HG03460 (cell line): ENCODE results near the gene NACAD.
"Not testable (repeated sequence)": the region's sequence is repeated elsewhere in the genome, so short reads cannot be mapped to it uniquely, and the experiment has no call there.

Experiments used
- ATAC-seq: cut with Tn5 transposase; IDR thresholded peaks from one replicate; pipeline ENCODE4 v1.9.1; 2021; ENCODE audit not compliant: unreplicated experiment

NACAD gene

GRCh38 chr7:45055594-45056219, 33.1 kb downstream of the NACAD start:
- ATAC-seq = no peak

- no peak for ATAC-seq
Observed at GRCh38 chr7:45055016-45055415, 33.8 kb downstream of the NACAD start.

GRCh38 chr7:45054442-45054841, 34.3 kb downstream of the NACAD start:
- no peak for ATAC-seq

- no peak for ATAC-seq
Observed at GRCh38 chr7:45053941-45054340, 34.8 kb downstream of the NACAD start.

GRCh38 chr7:45053401-45053800, 35.4 kb downstream of the NACAD start:
- ATAC-seq = no peak

GRCh38 chr7:45052011-45052410, 36.8 kb downstream of the NACAD start:
- ATAC-seq = no peak

GRCh38 chr7:45050198-45050597, 38.6 kb downstream of the NACAD start:
- no peak for ATAC-seq

- ATAC-seq = no peak
Observed at GRCh38 chr7:45048748-45049147, 40.0 kb downstream of the NACAD start.

GRCh38 chr7:45044338-45044737, 44.4 kb downstream of the NACAD start:
- no peak for ATAC-seq

GRCh38 chr7:45039106-45039505, 49.7 kb downstream of the NACAD start:
- no peak for ATAC-seq

GRCh38 chr7:45037876-45038275, 50.9 kb downstream of the NACAD start:
- no peak for ATAC-seq

- no peak for ATAC-seq
Observed at GRCh38 chr7:45036796-45037195, 52.0 kb downstream of the NACAD start.

GRCh38 chr7:45036317-45036716, 52.5 kb downstream of the NACAD start:
- ATAC-seq = no peak

GRCh38 chr7:45035893-45036292, 52.9 kb downstream of the NACAD start:
- no peak for ATAC-seq

GRCh38 chr7:45035371-45035770, 53.4 kb downstream of the NACAD start:
- ATAC-seq = no peak

- ATAC-seq = not testable (repeated sequence)
Observed at GRCh38 chr7:45034710-45035109, 54.1 kb downstream of the NACAD start.

- no peak for ATAC-seq
Observed at GRCh38 chr7:45033931-45034290, 54.9 kb downstream of the NACAD start.

- ATAC-seq = no peak
Observed at GRCh38 chr7:45033261-45033930, 55.4 kb downstream of the NACAD start.

- ATAC-seq = no peak
Observed at GRCh38 chr7:45032421-45032820, 56.3 kb downstream of the NACAD start.

GRCh38 chr7:45031829-45032228, 56.9 kb downstream of the NACAD start:
- no peak for ATAC-seq
